HepG2 (cell line): ENCODE data around the gene PARN. TPM values are rescaled to one million over a fixed set of nuclear protein-coding genes. Genes with fewer than 3 reads are reported as not detected.

ENCODE experiments used
- ARNTL ChIP-seq: sonication (generic); formaldehyde crosslinking; IDR thresholded peaks from 2 replicates; pipeline ENCODE4 v1.4.0; 2020; ENCODE audit warnings: mild to moderate bottlenecking, missing genetic modification reagents
- GFI1 ChIP-seq: sonication (generic); formaldehyde crosslinking; IDR thresholded peaks from 2 replicates; pipeline ENCODE4 v1.5.0; 2020; ENCODE audit warnings: missing genetic modification reagents, mild to moderate bottlenecking, borderline replicate concordance
- SOX5 ChIP-seq: IDR thresholded peaks from 2 replicates; pipeline ENCODE4 v1.6.1; 2016; ENCODE audit warnings: borderline replicate concordance
- ZFP37 ChIP-seq: sonication (generic); formaldehyde crosslinking; IDR thresholded peaks from 2 replicates; pipeline ENCODE4 v1.4.0; 2020; ENCODE audit warnings: missing genetic modification reagents, borderline replicate concordance
- ZNF670 ChIP-seq: sonication (generic); formaldehyde crosslinking; IDR thresholded peaks from 2 replicates; pipeline ENCODE4 v1.8.0; 2022; ENCODE audit warnings: mild to moderate bottlenecking, missing genetic modification reagents, borderline replicate concordance
- ZNF7 ChIP-seq: IDR thresholded peaks from 2 replicates; pipeline ENCODE4 v1.6.1; 2016; ENCODE audit warnings: missing biosample characterization, missing genetic modification reagents
- polyA plus RNA-seq, 8 experiments: library from polyadenylated mRNA; depleted of rRNA in 3 of 8; stranded (reverse) in 7 of 8; unstranded in 1 of 8; fragments of >200 nt; fragmentation: Illumina TruSeq in 4 of 8; extraction: Trizol in 4 of 8; gene quantifications; 2 replicates each; pipeline versions ENCODE4 v1.2.1 to v1.2.3, GENCODE V29; 2011 to 2016; ENCODE audit warnings: low read depth in 4 of 8, missing spikeins in 1 of 8, mixed read lengths in 1 of 8; ENCODE audit not compliant: insufficient read depth in 1 of 8
- total RNA-seq, 5 experiments: library from RNA; depleted of rRNA; stranded (reverse); fragments of >200 nt; fragmentation: Illumina TruSeq; extraction: Trizol; gene quantifications; 2 replicates each; pipeline ENCODE4 v1.2.3, GENCODE V29; 2016; ENCODE audit warnings: low read depth in 1 of 5
- TF ChIP-seq, protein P1 (sequence below): sonication (generic); formaldehyde crosslinking; IDR thresholded peaks from 2 replicates; pipeline ENCODE4 v1.9.0; 2022; ENCODE audit warnings: missing genetic modification reagents, mild to moderate bottlenecking, borderline replicate concordance
- TF ChIP-seq, protein P2 (sequence below): IDR thresholded peaks from 2 replicates; pipeline ENCODE4 v1.6.1; 2012; ENCODE audit warnings: low read length, improper control_type of control experiment
- TF ChIP-seq, protein P3 (sequence below): sonication (generic); formaldehyde crosslinking; IDR thresholded peaks from one replicate; pipeline ENCODE4 v1.5.1; 2020; ENCODE audit warnings: mild to moderate bottlenecking, missing genetic modification reagents; ENCODE audit errors: not compliant biosample characterization
- TF ChIP-seq, protein P4 (sequence below): sonication (generic); formaldehyde crosslinking; IDR thresholded peaks from 2 replicates; pipeline ENCODE4 v1.4.0; 2020; ENCODE audit warnings: missing genetic modification reagents

The PARN gene
- total and polyA plus RNA-seq, 2 of the 13 experiments (the other 11 are each of a cell fraction or from before 2014, with no cell fraction given) = 13.3 to 47.6 TPM

DNA sequence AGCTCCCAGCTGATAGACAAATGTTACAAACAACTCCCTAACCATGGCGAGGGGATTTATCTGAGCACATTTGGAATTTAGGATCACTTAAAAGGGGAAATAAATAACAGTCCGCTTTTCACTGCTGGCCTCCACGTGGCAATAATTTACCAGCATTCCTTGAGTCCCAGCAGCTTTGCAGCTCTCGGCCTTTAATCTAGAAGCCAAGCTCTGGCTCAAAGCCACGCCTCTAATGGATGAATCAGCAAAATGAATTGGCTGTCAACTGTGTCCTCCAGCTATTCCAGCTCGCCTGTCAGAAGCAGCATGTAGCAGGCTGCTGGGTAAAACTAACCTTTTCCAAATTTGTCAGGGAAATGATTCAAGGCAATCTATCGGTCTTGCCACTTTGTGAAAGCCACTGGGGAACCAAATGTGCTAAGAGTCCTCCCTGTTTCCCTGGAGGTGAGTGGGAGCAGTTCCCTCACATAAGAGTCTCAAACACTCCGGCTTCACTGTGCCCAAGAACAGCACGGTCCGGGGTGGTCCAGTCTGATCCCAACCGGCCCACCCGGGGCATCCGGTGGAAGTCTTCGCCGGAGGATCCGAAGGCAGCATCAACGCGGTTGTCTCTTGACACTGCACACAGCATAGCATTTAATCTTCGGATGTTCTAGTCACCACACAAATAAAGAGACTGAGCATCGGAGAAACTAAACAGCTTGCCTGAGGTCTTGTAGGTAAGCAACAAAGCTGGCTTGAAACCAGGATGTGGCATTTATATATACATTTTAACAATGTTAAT is 143.3 kb downstream of the PARN start (continued):
- TF ChIP-seq, protein P1, sequence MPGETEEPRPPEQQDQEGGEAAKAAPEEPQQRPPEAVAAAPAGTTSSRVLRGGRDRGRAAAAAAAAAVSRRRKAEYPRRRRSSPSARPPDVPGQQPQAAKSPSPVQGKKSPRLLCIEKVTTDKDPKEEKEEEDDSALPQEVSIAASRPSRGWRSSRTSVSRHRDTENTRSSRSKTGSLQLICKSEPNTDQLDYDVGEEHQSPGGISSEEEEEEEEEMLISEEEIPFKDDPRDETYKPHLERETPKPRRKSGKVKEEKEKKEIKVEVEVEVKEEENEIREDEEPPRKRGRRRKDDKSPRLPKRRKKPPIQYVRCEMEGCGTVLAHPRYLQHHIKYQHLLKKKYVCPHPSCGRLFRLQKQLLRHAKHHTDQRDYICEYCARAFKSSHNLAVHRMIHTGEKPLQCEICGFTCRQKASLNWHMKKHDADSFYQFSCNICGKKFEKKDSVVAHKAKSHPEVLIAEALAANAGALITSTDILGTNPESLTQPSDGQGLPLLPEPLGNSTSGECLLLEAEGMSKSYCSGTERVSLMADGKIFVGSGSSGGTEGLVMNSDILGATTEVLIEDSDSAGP (CRISPR knock-in tag) = peak; percentile 67; the same call in 1 of the 2 replicates
- TF ChIP-seq, protein P2, sequence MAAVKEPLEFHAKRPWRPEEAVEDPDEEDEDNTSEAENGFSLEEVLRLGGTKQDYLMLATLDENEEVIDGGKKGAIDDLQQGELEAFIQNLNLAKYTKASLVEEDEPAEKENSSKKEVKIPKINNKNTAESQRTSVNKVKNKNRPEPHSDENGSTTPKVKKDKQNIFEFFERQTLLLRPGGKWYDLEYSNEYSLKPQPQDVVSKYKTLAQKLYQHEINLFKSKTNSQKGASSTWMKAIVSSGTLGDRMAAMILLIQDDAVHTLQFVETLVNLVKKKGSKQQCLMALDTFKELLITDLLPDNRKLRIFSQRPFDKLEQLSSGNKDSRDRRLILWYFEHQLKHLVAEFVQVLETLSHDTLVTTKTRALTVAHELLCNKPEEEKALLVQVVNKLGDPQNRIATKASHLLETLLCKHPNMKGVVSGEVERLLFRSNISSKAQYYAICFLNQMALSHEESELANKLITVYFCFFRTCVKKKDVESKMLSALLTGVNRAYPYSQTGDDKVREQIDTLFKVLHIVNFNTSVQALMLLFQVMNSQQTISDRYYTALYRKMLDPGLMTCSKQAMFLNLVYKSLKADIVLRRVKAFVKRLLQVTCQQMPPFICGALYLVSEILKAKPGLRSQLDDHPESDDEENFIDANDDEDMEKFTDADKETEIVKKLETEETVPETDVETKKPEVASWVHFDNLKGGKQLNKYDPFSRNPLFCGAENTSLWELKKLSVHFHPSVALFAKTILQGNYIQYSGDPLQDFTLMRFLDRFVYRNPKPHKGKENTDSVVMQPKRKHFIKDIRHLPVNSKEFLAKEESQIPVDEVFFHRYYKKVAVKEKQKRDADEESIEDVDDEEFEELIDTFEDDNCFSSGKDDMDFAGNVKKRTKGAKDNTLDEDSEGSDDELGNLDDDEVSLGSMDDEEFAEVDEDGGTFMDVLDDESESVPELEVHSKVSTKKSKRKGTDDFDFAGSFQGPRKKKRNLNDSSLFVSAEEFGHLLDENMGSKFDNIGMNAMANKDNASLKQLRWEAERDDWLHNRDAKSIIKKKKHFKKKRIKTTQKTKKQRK = no peak
- TF ChIP-seq, protein P3, sequence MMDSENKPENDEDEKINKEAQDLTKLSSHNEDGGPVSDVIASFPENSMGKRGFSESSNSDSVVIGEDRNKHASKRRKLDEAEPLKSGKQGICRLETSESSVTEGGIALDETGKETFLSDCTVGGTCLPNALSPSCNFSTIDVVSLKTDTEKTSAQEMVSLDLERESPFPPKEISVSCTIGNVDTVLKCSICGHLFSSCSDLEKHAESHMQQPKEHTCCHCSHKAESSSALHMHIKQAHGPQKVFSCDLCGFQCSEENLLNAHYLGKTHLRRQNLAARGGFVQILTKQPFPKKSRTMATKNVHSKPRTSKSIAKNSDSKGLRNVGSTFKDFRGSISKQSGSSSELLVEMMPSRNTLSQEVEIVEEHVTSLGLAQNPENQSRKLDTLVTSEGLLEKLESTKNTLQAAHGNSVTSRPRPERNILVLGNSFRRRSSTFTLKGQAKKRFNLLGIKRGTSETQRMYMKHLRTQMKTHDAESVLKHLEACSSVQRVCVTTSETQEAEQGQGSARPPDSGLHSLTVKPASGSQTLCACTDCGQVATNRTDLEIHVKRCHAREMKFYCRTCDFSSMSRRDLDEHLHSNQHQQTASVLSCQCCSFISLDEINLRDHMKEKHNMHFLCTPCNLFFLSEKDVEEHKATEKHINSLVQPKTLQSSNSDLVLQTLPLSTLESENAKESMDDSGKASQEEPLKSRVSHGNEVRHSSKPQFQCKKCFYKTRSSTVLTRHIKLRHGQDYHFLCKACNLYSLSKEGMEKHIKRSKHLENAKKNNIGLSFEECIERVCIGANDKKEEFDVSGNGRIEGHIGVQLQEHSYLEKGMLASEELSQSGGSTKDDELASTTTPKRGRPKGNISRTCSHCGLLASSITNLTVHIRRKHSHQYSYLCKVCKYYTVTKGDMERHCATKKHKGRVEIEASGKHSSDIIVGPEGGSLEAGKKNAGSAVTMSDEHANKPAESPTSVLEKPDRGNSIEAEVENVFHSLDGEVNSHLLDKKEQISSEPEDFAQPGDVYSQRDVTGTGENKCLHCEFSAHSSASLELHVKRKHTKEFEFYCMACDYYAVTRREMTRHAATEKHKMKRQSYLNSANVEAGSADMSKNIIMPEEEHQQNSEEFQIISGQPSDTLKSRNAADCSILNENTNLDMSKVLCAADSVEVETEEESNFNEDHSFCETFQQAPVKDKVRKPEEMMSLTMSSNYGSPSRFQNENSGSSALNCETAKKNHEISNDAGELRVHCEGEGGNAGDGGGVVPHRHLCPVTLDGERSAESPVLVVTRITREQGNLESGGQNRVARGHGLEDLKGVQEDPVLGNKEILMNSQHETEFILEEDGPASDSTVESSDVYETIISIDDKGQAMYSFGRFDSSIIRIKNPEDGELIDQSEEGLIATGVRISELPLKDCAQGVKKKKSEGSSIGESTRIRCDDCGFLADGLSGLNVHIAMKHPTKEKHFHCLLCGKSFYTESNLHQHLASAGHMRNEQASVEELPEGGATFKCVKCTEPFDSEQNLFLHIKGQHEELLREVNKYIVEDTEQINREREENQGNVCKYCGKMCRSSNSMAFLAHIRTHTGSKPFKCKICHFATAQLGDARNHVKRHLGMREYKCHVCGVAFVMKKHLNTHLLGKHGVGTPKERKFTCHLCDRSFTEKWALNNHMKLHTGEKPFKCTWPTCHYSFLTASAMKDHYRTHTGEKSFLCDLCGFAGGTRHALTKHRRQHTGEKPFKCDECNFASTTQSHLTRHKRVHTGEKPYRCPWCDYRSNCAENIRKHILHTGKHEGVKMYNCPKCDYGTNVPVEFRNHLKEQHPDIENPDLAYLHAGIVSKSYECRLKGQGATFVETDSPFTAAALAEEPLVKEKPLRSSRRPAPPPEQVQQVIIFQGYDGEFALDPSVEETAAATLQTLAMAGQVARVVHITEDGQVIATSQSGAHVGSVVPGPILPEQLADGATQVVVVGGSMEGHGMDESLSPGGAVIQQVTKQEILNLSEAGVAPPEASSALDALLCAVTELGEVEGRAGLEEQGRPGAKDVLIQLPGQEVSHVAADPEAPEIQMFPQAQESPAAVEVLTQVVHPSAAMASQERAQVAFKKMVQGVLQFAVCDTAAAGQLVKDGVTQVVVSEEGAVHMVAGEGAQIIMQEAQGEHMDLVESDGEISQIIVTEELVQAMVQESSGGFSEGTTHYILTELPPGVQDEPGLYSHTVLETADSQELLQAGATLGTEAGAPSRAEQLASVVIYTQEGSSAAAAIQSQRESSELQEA (CRISPR knock-in tag) = no peak
- TF ChIP-seq, protein P4, sequence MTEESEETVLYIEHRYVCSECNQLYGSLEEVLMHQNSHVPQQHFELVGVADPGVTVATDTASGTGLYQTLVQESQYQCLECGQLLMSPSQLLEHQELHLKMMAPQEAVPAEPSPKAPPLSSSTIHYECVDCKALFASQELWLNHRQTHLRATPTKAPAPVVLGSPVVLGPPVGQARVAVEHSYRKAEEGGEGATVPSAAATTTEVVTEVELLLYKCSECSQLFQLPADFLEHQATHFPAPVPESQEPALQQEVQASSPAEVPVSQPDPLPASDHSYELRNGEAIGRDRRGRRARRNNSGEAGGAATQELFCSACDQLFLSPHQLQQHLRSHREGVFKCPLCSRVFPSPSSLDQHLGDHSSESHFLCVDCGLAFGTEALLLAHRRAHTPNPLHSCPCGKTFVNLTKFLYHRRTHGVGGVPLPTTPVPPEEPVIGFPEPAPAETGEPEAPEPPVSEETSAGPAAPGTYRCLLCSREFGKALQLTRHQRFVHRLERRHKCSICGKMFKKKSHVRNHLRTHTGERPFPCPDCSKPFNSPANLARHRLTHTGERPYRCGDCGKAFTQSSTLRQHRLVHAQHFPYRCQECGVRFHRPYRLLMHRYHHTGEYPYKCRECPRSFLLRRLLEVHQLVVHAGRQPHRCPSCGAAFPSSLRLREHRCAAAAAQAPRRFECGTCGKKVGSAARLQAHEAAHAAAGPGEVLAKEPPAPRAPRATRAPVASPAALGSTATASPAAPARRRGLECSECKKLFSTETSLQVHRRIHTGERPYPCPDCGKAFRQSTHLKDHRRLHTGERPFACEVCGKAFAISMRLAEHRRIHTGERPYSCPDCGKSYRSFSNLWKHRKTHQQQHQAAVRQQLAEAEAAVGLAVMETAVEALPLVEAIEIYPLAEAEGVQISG (CRISPR knock-in tag) = peak; percentile 62
- TF ChIP-seq ARNTL (CRISPR knock-in tag) (peak; percentile 29; the same call in 1 of the 2 replicates), SOX5 (CRISPR knock-in tag) (peak; percentile 67; the same call in 1 of the 2 replicates), ZFP37 (CRISPR knock-in tag) (peak; percentile 96), GFI1 (CRISPR knock-in tag) (peak; percentile 73), ZNF670 (CRISPR knock-in tag) (0 out of 2 replicates have a peak, but pooled peaks have one; percentile 61), ZNF7 (no peak)
